WERI-Rb-1 (cell line): ENCODE measurements around the gene STPG1.
A peak's percentile ranks its signal among the peaks of the same experiment; 100 is the strongest.

Source experiments
- DNase-seq: peaks from one replicate; pipeline ENCODE4 v3.0.0-alpha.2; 2020
- H3K27ac ChIP-seq: fragments of 250-450 bp; sonication (Bioruptor Pico); 2 replicates; pipeline ENCODE4 v1.5.1; 2020; ENCODE audit warnings: mild to moderate bottlenecking, moderate library complexity
- H3K27me3 ChIP-seq: fragments of 250-450 bp; sonication (Bioruptor Pico); 2 replicates; pipeline ENCODE4 v1.5.1; 2021; ENCODE audit warnings: mild to moderate bottlenecking, low read depth, moderate library complexity; ENCODE audit not compliant: insufficient read depth, severe bottlenecking
- H3K36me3 ChIP-seq: fragments of 250-450 bp; sonication (Bioruptor Pico); 2 replicates; pipeline ENCODE4 v1.5.1; 2020; ENCODE audit warnings: mild to moderate bottlenecking, moderate library complexity
- H3K4me3 ChIP-seq: 2 replicates; pipeline ENCODE4 v1.5.1; 2011; ENCODE audit warnings: low read depth, mild to moderate bottlenecking, control low read depth, low read length
- H3K9me3 ChIP-seq: fragments of 250-450 bp; sonication (Bioruptor Pico); 2 replicates; pipeline ENCODE4 v1.5.1; 2021; ENCODE audit warnings: mild to moderate bottlenecking, moderate library complexity; ENCODE audit not compliant: severe bottlenecking
- TF ChIP-seq, protein P1 (sequence below): IDR thresholded peaks from 2 replicates; pipeline ENCODE4 v1.5.1; 2011; ENCODE audit warnings: low read depth, mild to moderate bottlenecking, control low read depth, inconsistent platforms, low read length

Gene STPG1

DNA sequence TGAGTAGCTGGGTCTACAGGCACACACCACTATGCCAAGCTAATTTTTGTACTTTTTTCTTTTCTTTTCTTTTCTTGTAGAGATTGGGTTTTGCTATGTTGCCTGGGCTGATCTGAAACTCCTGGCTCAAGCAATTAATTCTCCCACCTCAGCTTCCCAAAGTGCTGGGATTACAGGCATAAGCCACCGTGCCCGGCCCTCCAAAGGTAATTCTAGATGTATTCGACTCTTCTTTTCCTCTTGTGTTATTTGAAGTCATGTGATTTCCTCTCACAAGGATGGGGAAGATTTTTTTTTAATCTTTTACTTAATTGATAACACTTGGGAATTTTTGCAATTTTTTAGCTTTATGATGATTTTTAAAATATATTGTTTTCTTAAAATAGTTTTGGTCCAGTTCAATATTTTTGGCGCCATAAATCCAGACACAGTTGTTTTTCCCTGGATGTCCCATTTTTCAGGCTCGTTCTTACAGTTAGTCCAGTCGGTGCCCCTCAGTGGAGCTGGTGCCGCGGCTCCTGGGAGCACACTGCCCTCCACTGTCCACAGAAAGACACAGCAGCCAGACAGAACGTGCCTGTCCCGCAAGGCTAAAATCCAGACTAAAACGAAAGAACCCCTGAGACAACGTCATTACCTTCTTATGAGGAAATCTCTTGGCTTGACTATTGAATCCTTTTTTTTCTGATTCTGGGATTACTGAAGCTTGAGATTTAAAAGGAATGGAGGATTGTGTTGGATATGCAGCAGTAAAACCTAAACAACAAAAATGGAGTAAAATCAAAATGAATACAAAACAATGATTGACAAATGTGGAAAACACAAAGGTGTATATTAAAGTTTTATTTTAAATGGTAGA, 22.4 kb downstream of the STPG1 start:
- H3K27ac ChIP-seq, result no peak overlapping the region
- H3K4me3 ChIP-seq, result no peak overlapping the region

DNA sequence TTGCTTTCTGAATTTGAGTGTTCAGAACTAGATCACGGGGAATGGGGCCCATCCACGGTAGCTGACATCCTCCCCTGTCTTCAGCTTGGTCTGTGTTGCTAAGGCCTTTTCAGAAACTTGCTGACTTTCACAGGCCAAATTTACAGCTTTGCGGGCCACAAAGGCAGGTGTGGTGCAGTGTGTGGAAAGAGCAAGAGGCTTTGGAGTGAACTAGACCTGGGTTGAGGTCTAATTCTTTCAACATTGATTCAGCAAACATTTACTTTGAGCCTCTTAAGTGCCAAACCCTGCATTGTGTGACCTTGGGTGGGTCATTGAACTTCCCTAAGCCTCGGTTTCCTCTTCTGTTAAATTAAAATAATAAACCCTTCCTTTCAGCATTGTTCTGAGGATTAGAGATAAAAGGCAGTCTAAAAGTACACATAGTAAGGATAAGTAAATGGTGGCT, 24.3 kb downstream of the STPG1 start:
- Histone ChIP-seq H3K9me3 (no peaks in the 10 kb centered on the region), H3K27me3 (no peaks in the 10 kb centered on the region), H3K36me3 (no peaks in the 10 kb centered on the region; the same call in 1 of the 2 replicates), H3K27ac (no peak overlapping the region), H3K4me3 (no peak overlapping the region)
- TF ChIP-seq, protein P1, sequence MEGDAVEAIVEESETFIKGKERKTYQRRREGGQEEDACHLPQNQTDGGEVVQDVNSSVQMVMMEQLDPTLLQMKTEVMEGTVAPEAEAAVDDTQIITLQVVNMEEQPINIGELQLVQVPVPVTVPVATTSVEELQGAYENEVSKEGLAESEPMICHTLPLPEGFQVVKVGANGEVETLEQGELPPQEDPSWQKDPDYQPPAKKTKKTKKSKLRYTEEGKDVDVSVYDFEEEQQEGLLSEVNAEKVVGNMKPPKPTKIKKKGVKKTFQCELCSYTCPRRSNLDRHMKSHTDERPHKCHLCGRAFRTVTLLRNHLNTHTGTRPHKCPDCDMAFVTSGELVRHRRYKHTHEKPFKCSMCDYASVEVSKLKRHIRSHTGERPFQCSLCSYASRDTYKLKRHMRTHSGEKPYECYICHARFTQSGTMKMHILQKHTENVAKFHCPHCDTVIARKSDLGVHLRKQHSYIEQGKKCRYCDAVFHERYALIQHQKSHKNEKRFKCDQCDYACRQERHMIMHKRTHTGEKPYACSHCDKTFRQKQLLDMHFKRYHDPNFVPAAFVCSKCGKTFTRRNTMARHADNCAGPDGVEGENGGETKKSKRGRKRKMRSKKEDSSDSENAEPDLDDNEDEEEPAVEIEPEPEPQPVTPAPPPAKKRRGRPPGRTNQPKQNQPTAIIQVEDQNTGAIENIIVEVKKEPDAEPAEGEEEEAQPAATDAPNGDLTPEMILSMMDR, result no peak
- DNase-seq, result no peak

More for the DNA sequence above, 22.4 kb downstream of the STPG1 start:
- Histone ChIP-seq H3K9me3 (no peaks in the 10 kb centered on the region), H3K27me3 (no peaks in the 10 kb centered on the region), H3K36me3 (no peaks in the 10 kb centered on the region; the same call in 1 of the 2 replicates)
- peak; percentile 74 for DNase-seq
- TF ChIP-seq, protein P1, result peak; percentile 91

DNA sequence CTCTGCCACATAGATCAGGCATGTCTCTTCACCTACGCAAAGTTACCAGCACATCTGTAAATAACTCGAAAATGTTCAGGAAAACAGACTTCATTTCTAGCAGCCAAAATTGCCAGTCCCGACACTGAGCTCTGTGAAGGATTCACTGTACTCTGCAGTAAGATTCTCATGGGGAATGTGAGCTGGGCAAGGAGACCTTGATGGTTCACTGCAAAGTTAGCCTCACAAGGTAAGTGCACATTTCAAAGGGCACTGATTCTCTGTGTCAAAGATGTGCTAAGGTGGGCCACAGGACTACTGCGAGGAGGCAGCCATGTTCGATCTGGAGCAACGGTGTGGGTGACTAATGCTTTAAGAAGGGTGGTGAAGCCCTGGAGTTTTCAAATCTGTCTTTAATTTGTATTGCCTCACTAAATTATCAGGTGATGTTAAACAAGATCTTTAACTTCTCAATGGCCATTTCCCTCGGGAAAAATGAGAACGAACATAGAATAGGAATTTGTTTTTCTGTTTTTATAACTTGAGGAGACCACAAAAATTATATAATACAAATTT, 25.2 kb downstream of the STPG1 start:
- TF ChIP-seq, protein P1, result no peak
- Histone ChIP-seq H3K27ac (no peak overlapping the region), H3K27me3 (no peaks in the 10 kb centered on the region), H3K36me3 (no peaks in the 10 kb centered on the region; the same call in 1 of the 2 replicates), H3K9me3 (no peaks in the 10 kb centered on the region), H3K4me3 (no peak overlapping the region)
- DNase-seq, result no peak

DNA sequence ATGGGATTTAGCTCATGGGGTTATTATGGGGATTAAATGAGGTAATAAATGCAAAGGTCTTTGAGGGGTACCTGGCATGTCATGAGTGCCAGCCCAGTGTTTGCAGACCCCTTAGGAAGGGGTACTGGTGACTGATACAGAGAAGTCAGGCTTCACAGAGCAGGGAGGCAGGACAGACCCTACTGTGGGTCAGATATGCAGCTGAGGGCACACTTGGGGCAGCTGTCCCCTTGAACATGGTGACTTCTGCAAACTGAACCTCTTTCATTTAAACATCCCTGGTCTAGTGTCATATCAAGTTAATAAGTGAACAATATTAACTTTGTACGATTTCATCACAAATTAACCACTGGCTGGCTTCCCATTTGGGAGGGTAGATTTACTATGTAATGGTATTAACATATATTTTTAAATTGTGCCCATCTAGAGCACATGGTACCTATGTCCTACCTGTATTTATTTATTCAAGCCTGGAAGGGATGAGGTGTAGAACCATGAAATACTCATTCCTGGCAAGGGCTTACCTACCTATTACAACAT, 25.9 kb downstream of the STPG1 start:
- Histone ChIP-seq H3K9me3 (no peaks in the 10 kb centered on the region), H3K36me3 (no peaks in the 10 kb centered on the region; the same call in 1 of the 2 replicates), H3K4me3 (no peak overlapping the region), H3K27me3 (no peaks in the 10 kb centered on the region), H3K27ac (no peak overlapping the region)
- DNase-seq, result no peak
- TF ChIP-seq, protein P1, result no peak

DNA sequence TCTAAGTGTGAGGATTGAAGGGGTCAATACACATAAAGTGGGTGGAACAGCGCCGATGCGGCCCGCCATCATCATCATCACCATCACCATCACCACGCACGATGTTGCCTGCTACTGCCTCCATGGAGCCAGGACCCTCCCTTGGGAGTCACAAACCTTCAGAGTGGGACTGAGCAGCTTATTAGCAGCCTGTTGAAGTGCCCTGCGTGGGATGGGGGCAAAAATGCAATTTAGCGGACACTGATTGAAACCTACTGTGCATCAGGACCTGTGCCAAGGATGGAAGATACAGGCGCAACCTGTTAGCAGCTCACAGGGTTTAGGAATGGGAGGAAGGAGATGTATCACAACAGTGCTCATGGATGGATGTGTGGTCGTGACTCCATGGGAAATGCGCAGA, 26.7 kb downstream of the STPG1 start:
- Histone ChIP-seq H3K27me3 (no peaks in the 10 kb centered on the region), H3K36me3 (peaks cover 3% of the 10 kb centered on the region; the same call in 1 of the 2 replicates), H3K4me3 (no peak overlapping the region), H3K9me3 (no peaks in the 10 kb centered on the region), H3K27ac (no peak overlapping the region)
- DNase-seq, result no peak
- TF ChIP-seq, protein P1, result no peak
